AG09309 (cell line): ENCODE measurements around the gene SIGLEC12.

ENCODE experiments used
- DNase-seq: peaks from one replicate; pipeline ENCODE4 v3.0.0-alpha.2; 2010; ENCODE audit warnings: low read depth
- H3K4me3 ChIP-seq: 2 replicates; pipeline ENCODE4 v1.5.1; 2011; ENCODE audit warnings: mild to moderate bottlenecking, low read depth, low read length, moderate library complexity; ENCODE audit not compliant: control insufficient read depth
- CTCF ChIP-seq: IDR thresholded peaks from 2 replicates; pipeline ENCODE4 v1.5.1; 2011; ENCODE audit warnings: mild to moderate bottlenecking, low read depth, low read length, inconsistent platforms; ENCODE audit not compliant: insufficient read depth, control insufficient read depth; ENCODE audit errors: missing control alignments

Gene SIGLEC12

DNA sequence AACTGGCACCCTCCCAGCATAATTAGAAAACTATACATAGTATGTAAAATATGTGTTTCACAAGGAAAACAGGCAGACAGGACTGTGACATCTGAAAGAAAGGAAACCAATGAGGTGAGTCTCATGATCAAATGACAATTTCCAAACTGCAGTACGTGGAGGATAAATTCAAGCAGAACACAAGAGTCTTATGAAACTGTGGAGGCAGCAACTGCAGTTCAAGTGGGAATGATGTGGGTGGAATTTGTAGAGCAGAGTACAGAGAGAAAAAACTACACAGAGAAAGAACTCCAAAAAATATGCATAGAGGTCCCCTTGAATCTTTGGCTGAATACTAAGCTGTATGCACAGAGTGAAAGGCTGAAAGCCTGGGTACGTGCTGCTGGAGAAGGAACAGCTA, 20.2 kb upstream of the SIGLEC12 start:
- no peak overlapping the region for H3K4me3 ChIP-seq
- TF ChIP-seq CTCF: no peak
- no peak for DNase-seq

DNA sequence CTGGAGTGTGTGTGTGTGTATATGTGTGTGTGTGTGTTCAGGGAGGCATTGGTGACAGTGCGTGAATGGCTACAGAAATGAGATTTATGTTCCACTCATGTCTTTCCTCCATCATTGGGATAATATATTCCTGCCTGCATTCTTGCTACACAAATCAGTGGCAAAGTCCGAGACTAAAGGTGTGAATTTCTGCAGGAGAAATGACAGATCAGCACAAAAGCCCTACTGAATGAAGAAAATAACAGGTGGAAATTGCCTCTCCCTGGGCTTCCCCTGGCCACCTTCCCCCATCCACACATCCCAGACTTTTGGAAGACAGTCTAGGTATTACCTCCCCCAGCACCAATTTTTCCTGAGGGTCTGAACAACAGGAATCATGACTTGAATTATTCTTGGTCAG, 19.8 kb upstream of the SIGLEC12 start:
- no peak for TF ChIP-seq CTCF
- H3K4me3 ChIP-seq: no peak overlapping the region
- no peak for DNase-seq

- TF ChIP-seq CTCF: no peak
- DNase-seq: no peak
- no peak overlapping the region for H3K4me3 ChIP-seq
Observed at GRCh38 chr19:51520728-51521127, 19.1 kb upstream of the SIGLEC12 start.

- H3K4me3 ChIP-seq: no peak overlapping the region
- peak; percentile 73 for TF ChIP-seq CTCF
- peak; percentile 3 for DNase-seq
Observed at GRCh38 chr19:51514866-51515481, 13.4 kb upstream of the SIGLEC12 start.

DNA sequence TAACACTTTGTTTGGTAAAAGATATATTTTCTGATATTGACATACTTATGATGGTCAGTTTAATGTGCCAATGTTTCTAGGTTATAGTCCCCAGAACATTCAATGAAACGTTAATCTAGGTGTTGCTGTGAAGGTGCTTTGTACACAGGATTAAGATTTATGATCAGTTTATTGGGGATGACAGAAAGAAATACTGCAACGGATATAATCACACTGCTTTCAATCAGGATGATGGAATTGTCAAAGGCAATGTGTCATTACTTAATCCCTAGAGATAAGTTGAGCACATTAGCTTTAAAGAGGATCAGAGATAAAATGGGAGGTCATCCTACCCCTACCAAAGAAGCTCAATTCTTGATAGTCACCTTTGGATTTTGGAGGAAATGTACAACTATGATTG, 12.4 kb upstream of the SIGLEC12 start:
- TF ChIP-seq CTCF: no peak
- no peak for DNase-seq
- H3K4me3 ChIP-seq: no peak overlapping the region

- no peak for DNase-seq
Observed at GRCh38 chr19:51511353-51511752, 9.8 kb upstream of the SIGLEC12 start.

More at GRCh38 chr19:51511353-51511752, 9.8 kb upstream of the SIGLEC12 start:
- H3K4me3 ChIP-seq: no peak overlapping the region
- peak; percentile 40 for TF ChIP-seq CTCF
